Myocyte (in vitro differentiated cells): ENCODE data around the gene TBC1D3L. TPM values are rescaled to one million over a fixed set of nuclear protein-coding genes. Genes with fewer than 3 reads are reported as not detected.
"Not testable (repeated sequence)": the region's sequence is repeated elsewhere in the genome, so short reads cannot be mapped to it uniquely, and the experiment has no call there.

Source experiments
- DNase-seq: peaks from one replicate; pipeline ENCODE4 v3.0.0-alpha.2; 2012; ENCODE audit warnings: low read depth
- polyA plus RNA-seq: library from polyadenylated mRNA; unstranded; fragments of >200 nt; gene quantifications from one replicate; pipeline ENCODE4 v1.2.1, GENCODE V29; 2012; ENCODE audit warnings: missing spikeins
- total RNA-seq: library from RNA; depleted of rRNA; stranded (reverse); fragments of >200 nt; gene quantifications from 2 replicates; pipeline ENCODE4 v1.2.3, GENCODE V29; 2014

Gene TBC1D3L
- total RNA-seq = 13.1 and 14.3 TPM in 2 replicates
- 16.8 TPM for polyA plus RNA-seq

GRCh38 chr17:37988960-37989359, at the start of gene TBC1D3L:
TSS of gene TBC1D3L (minus strand) at chr17:37989060. CDS start at chr17:37987520, 1,540 bp downstream.
- DNase-seq = not testable (repeated sequence)

GRCh38 chr17:38003676-38004075, 14.8 kb upstream of the TBC1D3L start, which contains the start of gene TBC1D3D:
TSS of gene TBC1D3D (plus strand) at chr17:38003976. CDS start at chr17:38005561, 1,585 bp downstream.
- not testable (repeated sequence) for DNase-seq

Other genes with a start within 250 kb of the TBC1D3L start
- not detected in 2 replicates for gene HNF1B, start 244.0 kb downstream of the TBC1D3L start, total RNA-seq
- gene TBC1D3K, start 64.6 kb downstream of the TBC1D3L start, total RNA-seq = not detected in 2 replicates
- gene TBC1D3D, start 14.9 kb upstream of the TBC1D3L start, total RNA-seq = not detected in 2 replicates
- 1.2 and 1.6 TPM in 2 replicates for gene TBC1D3C, start 79.6 kb upstream of the TBC1D3L start, total RNA-seq
- gene TBC1D3E, start 138.9 kb upstream of the TBC1D3L start, total RNA-seq = not detected in 2 replicates
- gene TBC1D3, start 203.5 kb upstream of the TBC1D3L start, total RNA-seq = not detected in 2 replicates